CD4-positive, alpha-beta T cell treated with Interleukin-1 beta for 1 hour (primary cell): ENCODE results near the gene TIMM17A.
"Not testable (repeated sequence)": the region's sequence is repeated elsewhere in the genome, so short reads cannot be mapped to it uniquely, and the experiment has no call there.

Experiments
- DNase-seq, 2 donors: peaks; one replicate each; pipeline ENCODE4 v3.0.0-alpha.2; 2020 to 2022

TIMM17A gene

GRCh38 chr1:202016811-202017748 is 61.8 kb downstream of the TIMM17A start:
- no peak for DNase-seq

- DNase-seq: no peak
These were observed 62.6 kb downstream of the TIMM17A start for GRCh38 chr1:202017749-202018467.

- DNase-seq: no peak
These were observed 63.3 kb downstream of the TIMM17A start for GRCh38 chr1:202018468-202019234.

- DNase-seq: not testable (repeated sequence)
These were observed 63.9 kb downstream of the TIMM17A start for GRCh38 chr1:202019235-202019558.
